ENCODE results near the gene CD99.
A peak's percentile ranks its signal among the peaks of the same experiment; 100 is the strongest.

The CD99 gene

GRCh38 chrX:2690856-2691542 is at the start of gene CD99:
Gene CD99 (plus strand): TSS chrX:2691295. CDS start chrX:2691361, 66 bp downstream.
- TF ChIP-seq CTCF (IDR thresholded peaks at IDR 0.05; ENCODE audit: control insufficient read depth, insufficient read depth, low read depth, low read length, missing control alignments), result no peak
- no peak for DNase-seq (ENCODE audit: low read depth)
- peak within 1 kb of the TSS; percentile 94 for H3K4me3 ChIP-seq (ENCODE audit: control insufficient read depth, low read depth, low read length)

GRCh38 chrX:2642146-2642545 is 48.9 kb upstream of the CD99 start:
- H3K4me3 ChIP-seq (ENCODE audit: control insufficient read depth, low read depth, low read length), result no peak overlapping the region
- DNase-seq (ENCODE audit: low read depth), result no peak
- no peak for TF ChIP-seq CTCF (IDR thresholded peaks at IDR 0.05; ENCODE audit: control insufficient read depth, insufficient read depth, low read depth, low read length, missing control alignments)

GRCh38 chrX:2642791-2643190 is 48.3 kb upstream of the CD99 start:
- no peak overlapping the region for H3K4me3 ChIP-seq (ENCODE audit: control insufficient read depth, low read depth, low read length)
- no peak for TF ChIP-seq CTCF (IDR thresholded peaks at IDR 0.05; ENCODE audit: control insufficient read depth, insufficient read depth, low read depth, low read length, missing control alignments)
- no peak for DNase-seq (ENCODE audit: low read depth)

GRCh38 chrX:2643880-2644279 is 47.2 kb upstream of the CD99 start:
- TF ChIP-seq CTCF (IDR thresholded peaks at IDR 0.05; ENCODE audit: control insufficient read depth, insufficient read depth, low read depth, low read length, missing control alignments), result no peak
- no peak for DNase-seq (ENCODE audit: low read depth)
- H3K4me3 ChIP-seq (ENCODE audit: control insufficient read depth, low read depth, low read length), result no peak overlapping the region

- DNase-seq (ENCODE audit: low read depth), result no peak
- no peak for TF ChIP-seq CTCF (IDR thresholded peaks at IDR 0.05; ENCODE audit: control insufficient read depth, insufficient read depth, low read depth, low read length, missing control alignments)
- H3K4me3 ChIP-seq (ENCODE audit: control insufficient read depth, low read depth, low read length), result no peak overlapping the region
Measured at GRCh38 chrX:2645563-2645962, 45.5 kb upstream of the CD99 start.

GRCh38 chrX:2647627-2648026 is 43.5 kb upstream of the CD99 start:
- TF ChIP-seq CTCF (IDR thresholded peaks at IDR 0.05; ENCODE audit: control insufficient read depth, insufficient read depth, low read depth, low read length, missing control alignments), result no peak

More at GRCh38 chrX:2647627-2648026, 43.5 kb upstream of the CD99 start:
- DNase-seq (ENCODE audit: low read depth), result no peak
- no peak overlapping the region for H3K4me3 ChIP-seq (ENCODE audit: control insufficient read depth, low read depth, low read length)
